M059J (cell line): ENCODE measurements around the gene LYST. TPM values are rescaled to one million over a fixed set of nuclear protein-coding genes. Genes with fewer than 3 reads are reported as not detected.

Source experiments
- DNase-seq: peaks from one replicate; pipeline ENCODE4 v3.0.0-alpha.2; 2012; ENCODE audit warnings: low read depth
- total RNA-seq: library from RNA; depleted of rRNA; stranded (reverse); fragments of >200 nt; shearing (Covaris generic); gene quantifications from 2 replicates; pipeline ENCODE4 v1.2.3, GENCODE V29; 2014

Gene LYST
- total RNA-seq, 1 experiment from 2014 or later = 12.2 TPM

DNA sequence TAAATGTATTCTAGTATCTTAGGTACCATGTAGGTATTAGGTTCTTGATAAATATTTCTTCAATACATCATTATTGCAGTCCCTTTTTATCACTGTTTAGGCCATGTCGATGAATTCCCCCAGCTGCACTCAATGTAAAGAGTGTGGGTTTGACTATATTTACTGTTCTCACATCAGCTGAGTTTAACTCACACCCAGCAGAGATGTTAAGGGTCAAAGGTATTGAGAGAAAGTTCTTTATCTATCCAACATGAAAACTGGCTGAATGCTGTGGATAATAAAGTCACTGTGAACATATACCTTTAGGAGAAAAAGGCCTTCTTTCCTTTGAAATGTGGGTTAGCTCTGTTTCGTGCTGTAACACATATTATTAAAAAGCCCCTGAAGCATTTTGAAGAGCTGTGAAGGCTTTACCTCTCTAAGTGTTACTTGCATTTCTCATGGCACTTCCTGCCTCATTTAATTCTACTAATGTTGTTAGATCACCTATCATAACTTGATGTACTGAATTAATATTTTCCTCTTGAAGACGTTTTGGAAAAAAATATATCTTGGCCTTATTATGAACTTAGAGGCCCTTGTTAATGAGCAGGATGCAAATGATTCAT is 19.1 kb upstream of the LYST start:
- no peak for DNase-seq

DNA sequence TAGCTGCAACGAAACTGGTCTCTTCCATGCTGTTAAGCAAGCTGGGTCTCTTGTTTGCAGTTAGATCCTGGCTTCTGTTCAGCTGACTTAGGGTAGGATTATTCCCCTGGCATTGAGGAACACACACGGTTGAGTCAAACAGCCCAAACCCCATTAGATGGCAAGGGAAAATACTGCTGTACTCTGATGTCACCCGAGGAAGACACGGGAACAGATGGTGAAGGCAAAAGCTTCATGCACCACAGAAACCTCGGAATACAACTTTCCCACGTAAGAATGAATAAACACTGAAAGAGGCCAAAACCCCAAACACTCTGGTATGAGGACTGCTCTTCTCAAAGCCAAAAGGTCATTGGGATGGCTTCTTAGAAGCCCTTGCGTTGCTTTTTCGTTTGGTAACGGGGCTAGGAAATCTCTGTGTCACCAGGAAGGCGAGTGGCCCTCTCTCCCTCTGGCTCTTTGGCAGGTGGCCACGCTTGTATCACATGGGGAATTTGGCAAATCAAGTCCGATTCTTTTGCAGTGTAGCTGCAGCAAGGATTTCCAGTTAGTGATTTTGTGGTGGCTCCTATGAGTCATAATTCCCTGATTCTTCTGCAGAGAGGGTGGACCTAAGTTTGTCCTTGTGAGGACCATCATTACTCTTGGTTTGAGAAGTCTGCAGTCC is 16.7 kb upstream of the LYST start:
- peak; percentile 100 for DNase-seq

DNA sequence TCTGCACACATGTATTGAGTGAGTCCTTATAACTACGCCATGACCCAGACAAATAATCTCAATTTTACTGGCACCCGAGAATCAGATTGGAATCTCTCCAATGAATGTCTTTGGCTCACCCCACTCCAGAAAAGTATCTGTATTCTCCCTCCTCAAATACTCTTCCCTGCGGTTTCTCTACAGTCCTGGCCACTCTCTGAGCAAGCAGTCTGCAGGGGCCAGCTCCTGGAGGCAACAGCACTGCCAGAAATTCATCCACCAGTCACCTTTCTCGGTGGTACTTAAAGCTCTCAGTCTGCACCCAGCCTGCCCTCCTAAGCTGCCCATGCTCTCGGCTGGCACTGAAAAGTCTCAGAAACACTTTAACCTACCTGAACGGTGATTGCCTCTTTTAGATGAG is 16.1 kb upstream of the LYST start:
- DNase-seq = peak; percentile 65

DNA sequence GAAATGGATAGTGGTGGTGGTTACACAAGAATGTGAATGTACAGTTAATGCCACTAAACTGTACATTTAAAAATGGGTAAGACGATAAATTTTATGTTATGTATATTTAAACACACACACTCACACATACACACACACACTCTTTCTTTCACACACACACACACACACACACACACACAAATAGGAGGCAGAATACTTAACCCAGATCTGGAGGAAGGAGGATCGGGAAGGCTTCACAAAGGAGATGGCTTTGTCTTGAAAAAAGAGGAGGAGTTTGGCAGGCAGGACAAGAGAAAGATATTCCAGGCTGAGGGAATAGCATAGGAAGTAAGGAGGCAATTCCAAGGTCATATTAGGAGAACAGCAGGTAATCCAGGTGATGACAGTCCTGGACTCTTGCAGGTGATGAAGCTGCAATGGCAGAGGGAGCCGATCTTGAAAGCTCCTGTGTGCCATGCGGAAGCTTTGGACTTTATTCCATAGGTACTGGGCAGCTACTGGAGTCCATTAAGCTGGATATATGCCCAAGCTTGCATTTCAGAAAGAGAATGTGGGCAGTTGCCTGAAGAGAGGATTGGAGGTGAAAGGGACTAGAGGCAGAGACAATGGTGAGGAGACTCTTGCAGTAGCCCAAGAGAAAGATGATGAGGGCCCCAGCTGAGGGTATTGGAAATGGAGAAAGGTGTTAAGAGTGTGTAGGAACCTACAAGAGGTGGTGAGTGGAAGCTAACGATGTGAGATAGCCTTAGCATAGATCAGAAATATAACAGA is 15.4 kb upstream of the LYST start:
- no peak for DNase-seq

DNA sequence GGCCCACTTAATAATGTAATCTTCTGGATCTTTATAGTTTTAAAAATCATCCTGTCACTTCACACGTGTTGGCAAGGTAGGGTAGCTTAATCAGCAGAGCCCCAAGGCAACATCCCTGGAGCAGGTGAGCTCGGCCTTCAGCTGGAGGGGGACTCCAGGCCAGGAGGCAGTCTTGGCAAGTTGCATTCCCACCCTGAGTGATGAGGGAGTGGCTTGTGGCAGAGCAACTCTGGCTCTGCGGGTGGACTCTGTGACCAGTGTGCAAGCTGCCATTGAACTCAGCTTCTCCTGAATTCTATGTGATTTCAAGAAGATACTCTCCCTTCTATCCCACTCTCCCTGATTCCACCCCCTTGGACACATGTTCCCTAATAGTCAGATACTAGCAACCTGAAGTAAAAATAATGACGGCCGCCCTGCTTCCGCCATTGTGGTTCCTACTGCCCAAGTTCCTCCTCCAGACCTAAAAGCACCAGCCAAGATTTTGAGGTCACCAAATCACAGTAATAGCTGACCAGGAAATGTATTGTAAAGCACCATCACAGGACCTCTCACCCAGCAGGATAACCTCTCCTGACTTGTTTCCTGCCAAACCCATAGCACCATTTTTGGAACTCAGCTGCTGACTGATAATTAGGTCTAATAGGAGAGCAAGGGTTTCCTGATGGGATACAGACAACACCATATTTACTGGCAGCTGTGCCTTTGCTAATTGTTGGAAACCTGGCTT is 11.5 kb upstream of the LYST start:
- no peak for DNase-seq

DNA sequence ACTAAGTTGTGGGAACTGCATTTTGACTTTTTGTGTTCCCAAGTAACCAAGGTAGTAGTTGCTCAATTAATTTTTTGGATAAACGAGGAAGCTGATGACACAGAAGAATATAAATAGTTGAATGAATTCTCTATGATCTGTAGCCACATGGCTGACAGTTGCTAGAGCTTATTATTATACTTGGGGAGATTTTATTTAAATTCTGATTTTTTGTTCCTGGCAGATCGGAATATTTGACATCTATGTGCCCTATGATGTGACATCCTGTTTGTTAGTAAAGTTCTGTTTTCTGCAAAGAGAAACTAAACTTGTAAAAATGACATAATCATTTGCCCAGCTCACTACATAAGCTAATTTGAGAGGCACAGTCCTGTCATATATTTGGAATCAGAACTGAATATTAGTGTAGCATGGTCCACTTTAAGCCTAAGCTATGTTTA is 9.7 kb upstream of the LYST start:
- DNase-seq = no peak

DNA sequence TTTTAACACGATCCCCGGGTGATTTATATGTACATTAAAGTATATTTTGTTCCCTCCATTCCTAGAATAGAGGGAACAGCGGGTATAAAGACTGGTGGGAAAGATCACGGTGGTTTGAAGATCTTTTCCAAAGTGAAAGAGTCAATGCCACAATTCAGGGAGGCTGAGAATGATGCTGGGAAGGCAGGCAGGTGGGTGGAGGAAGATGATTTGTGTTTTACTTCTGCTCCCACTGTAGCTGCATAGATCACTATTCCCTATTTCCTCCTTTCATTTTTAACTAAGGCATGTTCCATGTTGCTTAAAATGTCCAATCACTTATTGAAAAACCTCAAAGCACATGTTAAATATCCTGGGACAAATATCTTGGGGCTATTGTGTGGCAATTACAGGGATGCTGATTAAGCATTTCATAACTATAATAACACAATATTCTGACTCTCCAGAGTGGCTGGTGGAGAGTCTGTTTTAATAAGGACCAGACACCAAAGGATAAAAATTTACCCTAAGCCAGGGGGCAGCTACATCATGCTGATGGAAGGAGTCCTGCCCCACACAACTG is 8.4 kb upstream of the LYST start:
- DNase-seq = no peak

DNA sequence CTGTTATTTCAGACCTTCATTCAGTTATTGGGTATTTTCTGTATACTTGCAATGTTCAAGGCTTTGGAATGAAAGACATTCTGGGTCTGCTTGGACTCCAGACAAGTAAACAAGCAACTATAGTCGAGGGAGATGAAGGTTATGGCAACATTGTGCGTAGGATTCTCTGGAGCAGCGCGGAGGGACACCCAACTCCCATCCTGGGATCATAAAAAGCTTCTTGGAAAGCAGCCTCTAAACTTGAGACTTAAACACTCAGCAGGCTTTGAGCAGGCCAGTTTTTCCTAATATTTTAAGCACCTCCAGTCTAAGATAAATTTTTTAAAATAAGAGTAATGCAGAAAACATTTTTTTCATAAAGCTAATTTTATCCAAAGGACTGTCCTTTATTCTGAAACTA is 7.6 kb upstream of the LYST start:
- DNase-seq = no peak

DNA sequence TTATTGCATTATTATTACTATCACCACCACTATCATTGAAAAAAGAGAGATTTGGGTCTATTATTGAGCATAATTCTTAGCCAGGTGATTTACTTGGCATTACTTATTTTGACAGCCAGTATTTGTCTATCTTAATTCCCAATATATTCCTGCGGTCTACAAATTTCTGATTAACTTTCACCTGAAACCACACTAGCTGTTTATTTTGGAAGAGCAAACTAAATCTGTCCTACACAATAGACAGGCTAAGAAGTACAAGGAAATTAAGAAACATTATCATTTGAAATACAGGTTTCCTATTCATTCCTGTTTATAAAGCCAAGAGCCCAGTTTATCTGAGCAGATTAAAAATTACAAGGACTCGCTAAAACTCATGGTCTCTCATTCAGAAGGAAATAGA is 6.9 kb upstream of the LYST start:
- no peak for DNase-seq

DNA sequence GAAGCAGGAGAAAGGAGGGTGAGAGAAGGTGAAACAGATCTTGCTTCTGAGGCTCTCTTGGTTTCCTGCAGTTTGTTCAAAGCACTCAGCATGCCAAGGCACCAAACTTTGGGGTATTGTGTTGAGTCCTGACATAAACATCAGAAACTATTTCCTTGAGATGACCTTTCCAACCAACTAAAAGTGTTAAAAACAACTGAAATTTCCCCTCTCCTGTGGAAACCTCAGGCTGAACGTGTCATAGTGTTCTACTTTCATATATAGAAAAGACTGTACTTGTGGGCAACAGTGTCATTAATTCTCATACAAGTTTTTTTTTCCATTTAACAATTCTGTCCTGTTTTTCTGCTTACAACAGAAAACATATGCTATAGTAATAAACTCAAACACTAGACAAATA is 6.3 kb upstream of the LYST start:
- DNase-seq = no peak

DNA sequence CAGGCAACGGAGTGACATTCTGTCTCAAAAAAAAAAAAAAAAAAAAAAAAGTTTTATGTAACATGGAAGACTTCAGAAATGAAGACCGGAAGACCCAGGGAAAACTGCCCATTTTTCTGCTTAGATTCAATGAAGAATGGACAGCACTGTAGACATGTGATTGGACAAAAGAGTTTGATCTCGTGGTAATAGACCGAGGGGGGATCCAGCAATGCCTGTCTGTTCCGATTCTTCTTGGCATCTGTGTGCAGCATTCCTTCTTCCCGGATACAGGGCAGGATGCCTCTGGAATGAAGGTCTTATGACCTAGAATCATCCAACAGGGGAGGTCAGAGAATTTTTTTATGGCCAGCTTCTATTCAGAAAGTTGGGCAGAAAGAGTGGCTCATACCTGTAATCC is 5.6 kb upstream of the LYST start:
- no peak for DNase-seq

DNA sequence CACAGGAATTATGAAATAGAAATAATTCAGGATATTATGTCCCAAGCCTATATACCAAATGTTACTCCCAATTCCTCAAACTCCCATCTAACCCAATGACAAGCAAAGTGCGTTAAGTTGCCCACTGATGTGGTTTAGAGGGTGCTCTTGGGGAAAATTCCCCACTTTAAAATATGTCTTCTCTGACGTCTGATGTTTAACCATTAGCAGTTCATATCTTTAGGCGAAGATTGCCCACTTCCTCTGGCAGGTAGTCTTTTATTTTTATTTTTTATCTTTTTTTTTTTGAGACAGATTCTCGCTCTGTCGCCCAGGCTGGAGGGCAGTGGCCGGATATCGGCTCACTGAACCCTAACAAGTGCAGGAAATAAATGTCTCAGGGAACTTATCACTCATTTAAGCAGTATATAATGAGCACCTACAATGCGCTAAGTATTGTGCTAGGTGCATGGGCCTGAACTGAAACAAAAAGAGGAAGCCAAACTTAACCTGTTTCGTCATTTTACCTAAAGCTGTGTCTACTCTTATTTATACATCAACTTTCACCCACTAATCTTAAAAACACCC is 1.3 kb upstream of the LYST start:
- DNase-seq = no peak

DNA sequence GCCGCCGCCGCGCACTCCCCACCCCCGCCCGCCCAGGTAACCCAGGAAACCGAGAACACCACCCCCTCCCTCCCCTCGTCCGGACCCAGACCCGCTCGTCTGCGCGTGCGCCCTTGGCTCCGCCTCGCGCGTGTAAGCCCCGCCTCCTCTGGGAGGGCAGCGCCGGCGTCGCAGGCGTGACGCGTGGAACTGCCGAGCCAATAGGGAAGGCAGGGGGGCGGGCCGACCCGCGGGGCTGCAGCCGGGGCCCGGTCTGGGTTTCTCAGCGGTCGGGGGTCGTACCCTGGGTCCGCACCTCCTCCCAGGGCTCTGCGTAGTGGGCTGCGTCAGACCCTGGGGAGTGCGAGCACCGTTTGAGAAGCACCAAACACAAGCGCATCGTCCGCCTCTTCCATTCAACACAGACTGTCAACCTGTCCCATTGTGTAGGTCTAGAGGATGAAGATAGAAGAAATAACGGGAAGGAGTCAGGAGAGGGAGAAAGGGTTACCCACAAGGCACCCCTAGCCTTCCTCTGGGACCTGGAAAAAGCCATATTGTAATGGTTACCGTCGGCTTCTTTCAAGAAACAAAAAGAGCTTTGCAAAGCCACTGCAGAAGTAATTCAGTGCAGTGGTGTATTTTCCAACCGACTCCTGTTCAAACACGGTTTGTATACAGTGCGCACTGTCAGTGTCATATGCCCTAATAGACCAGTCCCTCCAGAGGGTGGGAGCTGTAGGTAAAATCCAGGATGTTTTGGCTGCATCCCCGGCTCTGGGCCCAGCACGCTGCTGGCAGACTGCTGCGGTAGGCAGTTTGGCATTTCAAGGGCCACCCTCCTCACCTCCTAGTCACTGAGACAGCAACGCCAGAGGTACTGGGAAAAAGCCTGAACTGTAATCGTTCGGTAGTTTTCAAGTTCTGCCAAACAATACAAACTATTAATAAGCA is 473 bp upstream of the LYST start:
- peak; percentile 91 for DNase-seq

DNA sequence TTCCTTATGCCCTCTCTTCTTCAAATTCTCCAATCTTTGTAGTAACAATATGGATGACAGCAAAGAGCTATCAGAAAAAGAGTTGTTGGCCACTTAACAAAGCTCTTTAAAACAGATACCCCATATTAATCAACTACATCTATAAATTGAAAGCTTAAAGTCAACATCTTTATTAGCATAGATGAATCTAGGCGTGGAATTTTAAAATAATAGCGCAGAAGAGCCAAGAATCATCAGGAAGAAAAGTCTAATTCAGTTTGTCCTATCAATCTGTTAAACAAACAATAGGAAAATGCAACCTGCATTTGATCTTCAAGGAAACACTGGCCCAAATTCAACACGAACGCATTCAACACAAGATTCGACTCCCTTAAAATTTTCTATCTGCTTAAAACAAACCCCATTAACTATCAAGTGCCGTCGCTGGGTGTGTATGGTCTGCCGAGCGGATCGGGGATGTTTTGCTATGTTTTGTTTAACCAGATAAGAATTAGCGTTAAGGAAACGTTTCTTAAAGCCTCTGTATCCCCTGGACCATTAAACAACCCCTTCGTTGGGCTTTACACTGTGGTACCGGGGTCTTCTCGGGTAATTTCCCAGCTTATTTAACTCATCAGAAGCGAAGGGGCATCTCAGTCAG is 1.0 kb downstream of the LYST start:
- DNase-seq = no peak

DNA sequence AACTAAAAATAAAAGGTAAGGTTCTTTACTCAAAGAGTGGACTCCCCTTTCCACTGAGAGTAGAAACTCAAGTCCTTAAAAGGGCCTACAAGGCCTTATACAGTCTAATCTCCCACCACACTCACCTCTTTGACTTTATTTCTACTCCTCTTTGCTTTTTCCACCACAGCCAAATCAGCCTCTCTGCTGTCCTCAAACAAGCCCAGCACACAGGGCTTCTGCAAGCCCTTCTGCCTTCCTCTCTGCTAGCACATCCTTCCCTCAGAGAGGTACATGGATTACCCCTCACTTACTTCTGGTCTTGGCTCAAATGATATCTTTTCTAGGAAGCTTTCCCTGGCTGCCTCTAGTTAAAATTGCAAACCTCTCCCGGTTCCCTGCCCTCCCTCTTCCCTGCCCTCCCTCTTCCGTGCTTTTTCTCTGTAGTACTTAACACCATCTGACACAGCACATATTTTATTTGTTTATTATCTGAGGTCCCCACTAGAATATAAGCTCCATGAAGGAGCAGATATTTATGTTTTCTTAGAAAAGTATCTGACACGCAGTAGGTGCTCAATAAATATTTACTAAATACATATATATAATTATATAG is 1.7 kb downstream of the LYST start:
- peak; percentile 16 for DNase-seq

DNA sequence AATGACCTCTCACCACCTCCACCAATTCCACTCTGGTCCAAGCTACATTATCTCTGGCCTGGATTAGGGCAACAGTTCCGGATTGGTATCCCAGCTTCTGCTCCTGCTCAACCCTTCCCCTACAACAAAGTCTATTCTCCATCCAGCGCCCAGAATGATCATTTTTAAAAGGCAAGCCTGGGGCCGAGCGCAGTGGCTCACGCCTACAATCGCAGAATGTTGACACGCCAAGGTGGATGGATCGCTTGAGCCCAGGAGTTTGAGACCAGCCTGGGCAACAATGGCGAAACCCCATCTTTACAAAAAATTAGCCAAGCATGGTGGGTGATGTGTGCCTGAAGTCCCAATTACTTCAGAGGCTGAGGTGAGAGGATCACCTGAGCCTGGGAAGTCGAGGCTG is 2.2 kb downstream of the LYST start:
- no peak for DNase-seq

DNA sequence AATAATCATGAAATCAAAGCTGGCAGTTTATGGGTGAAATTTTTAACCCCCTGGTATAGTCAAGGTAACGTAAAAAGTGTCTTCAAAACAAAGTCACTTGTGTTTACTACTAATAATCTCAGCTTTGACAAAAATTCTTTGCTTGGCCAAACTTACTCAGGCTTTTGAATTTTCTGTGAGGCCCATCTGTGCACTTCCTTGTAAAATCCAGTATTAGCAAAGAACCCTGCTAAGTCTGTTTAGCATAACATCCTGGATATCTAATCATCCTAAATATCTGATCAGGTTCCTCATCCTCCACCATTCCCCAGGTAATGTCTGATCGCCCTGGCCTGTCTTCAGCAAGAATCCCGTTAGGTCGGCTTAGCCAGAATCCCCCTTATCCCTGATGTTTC is 3.0 kb downstream of the LYST start:
- DNase-seq = no peak

DNA sequence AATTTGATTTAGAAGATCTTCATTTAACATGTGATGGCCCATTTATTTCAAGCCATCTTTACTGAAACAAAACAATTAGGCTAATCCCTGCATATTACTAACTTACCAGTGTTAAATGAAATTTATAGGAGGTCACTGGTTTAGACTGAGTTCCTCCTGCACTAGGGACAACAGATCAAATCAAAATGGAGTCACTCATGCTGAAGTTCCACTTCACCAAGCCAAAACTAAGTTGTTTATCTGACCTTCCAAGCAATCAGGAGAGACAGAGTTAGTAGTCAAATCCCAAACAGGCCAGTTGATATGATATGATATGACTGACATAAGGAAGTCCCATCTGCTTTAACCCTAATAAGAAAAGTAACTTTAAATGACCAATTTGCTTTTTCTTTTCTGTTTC is 4.8 kb downstream of the LYST start:
- DNase-seq = no peak

DNA sequence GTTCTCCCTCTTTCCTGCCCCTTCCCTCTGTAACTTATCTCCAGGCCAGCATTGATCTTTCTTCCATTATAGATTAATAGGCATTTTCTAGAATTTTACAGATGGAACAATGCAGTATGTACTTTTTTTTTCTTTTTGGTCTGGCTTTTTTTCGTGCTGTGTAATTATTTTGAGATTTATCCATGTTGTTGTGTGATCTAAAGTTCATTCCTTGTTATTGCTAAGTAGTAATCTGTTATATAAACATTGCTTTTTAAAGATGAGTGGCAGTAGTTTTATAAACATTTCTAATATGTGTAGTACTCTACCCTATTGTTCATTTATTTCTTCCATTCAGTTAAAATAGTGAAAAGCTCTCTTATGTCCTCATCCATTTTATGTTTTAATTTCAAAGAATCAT is 5.9 kb downstream of the LYST start:
- no peak for DNase-seq

DNA sequence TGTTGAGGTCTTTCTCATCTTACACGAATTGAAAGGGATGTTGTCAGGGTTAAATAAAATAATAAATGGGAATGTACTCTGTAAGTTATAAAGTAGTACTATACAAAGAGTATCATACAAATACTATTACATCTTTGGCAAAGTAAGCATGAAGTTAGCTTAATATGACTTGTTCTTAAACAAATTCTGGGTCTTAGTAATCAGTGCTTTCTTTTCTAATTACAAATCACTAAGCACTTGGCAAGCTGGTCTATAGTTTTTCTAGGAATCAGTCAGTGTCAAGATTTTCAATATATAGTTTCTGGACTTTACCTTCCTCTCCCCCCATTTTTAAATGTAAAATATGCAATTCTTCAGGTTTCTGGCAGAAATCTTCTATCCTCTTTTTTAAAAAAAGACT is 6.9 kb downstream of the LYST start:
- DNase-seq = no peak
